ENCODE results near the gene SHKBP1.
A peak's percentile ranks its signal among the peaks of the same experiment; 100 is the strongest.

The SHKBP1 gene

DNA sequence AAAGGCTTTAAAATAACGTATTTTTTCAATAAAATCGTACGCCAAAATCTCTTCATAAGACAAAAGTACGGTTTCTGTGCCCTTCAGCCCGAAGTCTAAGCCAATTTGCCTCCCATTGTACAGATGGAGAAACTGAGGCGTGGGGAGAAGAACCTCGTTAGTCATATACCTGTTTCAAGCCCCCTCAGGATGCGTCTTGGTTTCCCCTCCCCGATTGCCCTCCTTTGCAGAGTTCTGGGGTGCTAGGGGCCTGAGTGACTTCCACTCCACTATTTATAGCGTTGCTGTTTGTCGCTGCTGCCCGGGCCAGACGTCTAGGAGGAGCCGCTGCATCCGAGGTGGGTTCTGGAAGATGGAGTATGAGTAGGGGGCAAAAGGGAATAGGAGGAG lies 22.2 kb downstream of the SHKBP1 start:
- no peaks in the 10 kb centered on the region for H3K9me3 ChIP-seq (ENCODE audit: control insufficient read depth, insufficient read depth, low read depth, low read length)
- H3K36me3 ChIP-seq (ENCODE audit: control insufficient read depth in 2 of 2, insufficient read depth in 1 of 2, low read length in 2 of 2) = no peaks in the 10 kb centered on the region
- H3K4me3 ChIP-seq (ENCODE audit: low read depth, low read length) = no peak overlapping the region
- H3K4me1 ChIP-seq (ENCODE audit: control insufficient read depth, insufficient read depth, low read length) = peaks cover 60% of the 10 kb centered on the region
- CTCF ChIA-PET = interaction anchor here (0.6 to 20.7 kb wide), 32 partner anchors 9 to 459 kb away, joined by 3 to 470 read pairs (median 4); partner anchors contain the start of genes BLVRB and SERTAD1
- no peak overlapping the region for H3K27ac ChIP-seq (ENCODE audit: extremely low read depth, low read depth, low read length)
- POLR2A ChIA-PET = interaction anchor here (0.7 to 2.3 kb wide), 12 partner anchors 25 to 202 kb away, joined by 3 to 15 read pairs (median 4); partner anchors contain the start of gene SERTAD1
- TF ChIP-seq ZFP3 (tag by site-specific recombination; IDR thresholded peaks at IDR 0.05; ENCODE audit: low read depth) = 0 out of 2 replicates have a peak, but pooled peaks have one; percentile 6
- peak; percentile 65; the same call in 1 of the 2 replicates for TF ChIP-seq SALL2 (tag by site-specific recombination; IDR thresholded peaks at IDR 0.05; ENCODE audit: borderline replicate concordance)
- TF ChIP-seq ZNF23 (tag by site-specific recombination; IDR thresholded peaks at IDR 0.05; ENCODE audit: borderline replicate concordance) = no peak
- TF ChIP-seq ZNF843 (tag by site-specific recombination; IDR thresholded peaks at IDR 0.05) = no peak
- TF ChIP-seq ZNF350 (tag by site-specific recombination; IDR thresholded peaks at IDR 0.05) = no peak
- TF ChIP-seq MYNN (tag by site-specific recombination; IDR thresholded peaks at IDR 0.05; ENCODE audit: borderline replicate concordance) = 0 out of 2 replicates have a peak, but pooled peaks have one; percentile 2
- TF ChIP-seq ZNF426 (tag by site-specific recombination; IDR thresholded peaks at IDR 0.05) = no peak
- TF ChIP-seq, protein P1, sequence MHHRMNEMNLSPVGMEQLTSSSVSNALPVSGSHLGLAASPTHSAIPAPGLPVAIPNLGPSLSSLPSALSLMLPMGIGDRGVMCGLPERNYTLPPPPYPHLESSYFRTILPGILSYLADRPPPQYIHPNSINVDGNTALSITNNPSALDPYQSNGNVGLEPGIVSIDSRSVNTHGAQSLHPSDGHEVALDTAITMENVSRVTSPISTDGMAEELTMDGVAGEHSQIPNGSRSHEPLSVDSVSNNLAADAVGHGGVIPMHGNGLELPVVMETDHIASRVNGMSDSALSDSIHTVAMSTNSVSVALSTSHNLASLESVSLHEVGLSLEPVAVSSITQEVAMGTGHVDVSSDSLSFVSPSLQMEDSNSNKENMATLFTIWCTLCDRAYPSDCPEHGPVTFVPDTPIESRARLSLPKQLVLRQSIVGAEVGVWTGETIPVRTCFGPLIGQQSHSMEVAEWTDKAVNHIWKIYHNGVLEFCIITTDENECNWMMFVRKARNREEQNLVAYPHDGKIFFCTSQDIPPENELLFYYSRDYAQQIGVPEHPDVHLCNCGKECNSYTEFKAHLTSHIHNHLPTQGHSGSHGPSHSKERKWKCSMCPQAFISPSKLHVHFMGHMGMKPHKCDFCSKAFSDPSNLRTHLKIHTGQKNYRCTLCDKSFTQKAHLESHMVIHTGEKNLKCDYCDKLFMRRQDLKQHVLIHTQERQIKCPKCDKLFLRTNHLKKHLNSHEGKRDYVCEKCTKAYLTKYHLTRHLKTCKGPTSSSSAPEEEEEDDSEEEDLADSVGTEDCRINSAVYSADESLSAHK (tag by site-specific recombination; IDR thresholded peaks at IDR 0.05) = peak; percentile 85
- TF ChIP-seq, protein P2, sequence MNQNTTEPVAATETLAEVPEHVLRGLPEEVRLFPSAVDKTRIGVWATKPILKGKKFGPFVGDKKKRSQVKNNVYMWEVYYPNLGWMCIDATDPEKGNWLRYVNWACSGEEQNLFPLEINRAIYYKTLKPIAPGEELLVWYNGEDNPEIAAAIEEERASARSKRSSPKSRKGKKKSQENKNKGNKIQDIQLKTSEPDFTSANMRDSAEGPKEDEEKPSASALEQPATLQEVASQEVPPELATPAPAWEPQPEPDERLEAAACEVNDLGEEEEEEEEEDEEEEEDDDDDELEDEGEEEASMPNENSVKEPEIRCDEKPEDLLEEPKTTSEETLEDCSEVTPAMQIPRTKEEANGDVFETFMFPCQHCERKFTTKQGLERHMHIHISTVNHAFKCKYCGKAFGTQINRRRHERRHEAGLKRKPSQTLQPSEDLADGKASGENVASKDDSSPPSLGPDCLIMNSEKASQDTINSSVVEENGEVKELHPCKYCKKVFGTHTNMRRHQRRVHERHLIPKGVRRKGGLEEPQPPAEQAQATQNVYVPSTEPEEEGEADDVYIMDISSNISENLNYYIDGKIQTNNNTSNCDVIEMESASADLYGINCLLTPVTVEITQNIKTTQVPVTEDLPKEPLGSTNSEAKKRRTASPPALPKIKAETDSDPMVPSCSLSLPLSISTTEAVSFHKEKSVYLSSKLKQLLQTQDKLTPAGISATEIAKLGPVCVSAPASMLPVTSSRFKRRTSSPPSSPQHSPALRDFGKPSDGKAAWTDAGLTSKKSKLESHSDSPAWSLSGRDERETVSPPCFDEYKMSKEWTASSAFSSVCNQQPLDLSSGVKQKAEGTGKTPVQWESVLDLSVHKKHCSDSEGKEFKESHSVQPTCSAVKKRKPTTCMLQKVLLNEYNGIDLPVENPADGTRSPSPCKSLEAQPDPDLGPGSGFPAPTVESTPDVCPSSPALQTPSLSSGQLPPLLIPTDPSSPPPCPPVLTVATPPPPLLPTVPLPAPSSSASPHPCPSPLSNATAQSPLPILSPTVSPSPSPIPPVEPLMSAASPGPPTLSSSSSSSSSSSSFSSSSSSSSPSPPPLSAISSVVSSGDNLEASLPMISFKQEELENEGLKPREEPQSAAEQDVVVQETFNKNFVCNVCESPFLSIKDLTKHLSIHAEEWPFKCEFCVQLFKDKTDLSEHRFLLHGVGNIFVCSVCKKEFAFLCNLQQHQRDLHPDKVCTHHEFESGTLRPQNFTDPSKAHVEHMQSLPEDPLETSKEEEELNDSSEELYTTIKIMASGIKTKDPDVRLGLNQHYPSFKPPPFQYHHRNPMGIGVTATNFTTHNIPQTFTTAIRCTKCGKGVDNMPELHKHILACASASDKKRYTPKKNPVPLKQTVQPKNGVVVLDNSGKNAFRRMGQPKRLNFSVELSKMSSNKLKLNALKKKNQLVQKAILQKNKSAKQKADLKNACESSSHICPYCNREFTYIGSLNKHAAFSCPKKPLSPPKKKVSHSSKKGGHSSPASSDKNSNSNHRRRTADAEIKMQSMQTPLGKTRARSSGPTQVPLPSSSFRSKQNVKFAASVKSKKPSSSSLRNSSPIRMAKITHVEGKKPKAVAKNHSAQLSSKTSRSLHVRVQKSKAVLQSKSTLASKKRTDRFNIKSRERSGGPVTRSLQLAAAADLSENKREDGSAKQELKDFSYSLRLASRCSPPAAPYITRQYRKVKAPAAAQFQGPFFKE (tag by site-specific recombination; IDR thresholded peaks at IDR 0.05; ENCODE audit: borderline replicate concordance) = peak; percentile 94; the same call in 1 of the 2 replicates
- TF ChIP-seq ZNF121 (tag by site-specific recombination; IDR thresholded peaks at IDR 0.05) = 0 out of 2 replicates have a peak, but pooled peaks have one; percentile 38
- TF ChIP-seq, protein P3, sequence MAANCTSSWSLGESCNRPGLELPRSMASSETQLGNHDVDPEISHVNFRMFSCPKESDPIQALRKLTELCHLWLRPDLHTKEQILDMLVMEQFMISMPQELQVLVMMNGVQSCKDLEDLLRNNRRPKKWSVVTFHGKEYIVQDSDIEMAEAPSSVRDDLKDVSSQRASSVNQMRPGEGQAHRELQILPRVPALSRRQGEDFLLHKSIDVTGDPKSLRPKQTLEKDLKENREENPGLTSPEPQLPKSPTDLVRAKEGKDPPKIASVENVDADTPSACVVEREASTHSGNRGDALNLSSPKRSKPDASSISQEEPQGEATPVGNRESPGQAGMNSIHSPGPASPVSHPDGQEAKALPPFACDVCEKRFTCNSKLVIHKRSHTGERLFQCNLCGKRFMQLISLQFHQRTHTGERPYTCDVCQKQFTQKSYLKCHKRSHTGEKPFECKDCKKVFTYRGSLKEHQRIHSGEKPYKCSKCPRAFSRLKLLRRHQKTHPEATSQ (tag by site-specific recombination; IDR thresholded peaks at IDR 0.05) = no peak
- no peak for TF ChIP-seq ZNF791 (tag by site-specific recombination; IDR thresholded peaks at IDR 0.05)
- TF ChIP-seq ZNF529 (tag by site-specific recombination; IDR thresholded peaks at IDR 0.05; ENCODE audit: insufficient replicate concordance) = no peak
- TF ChIP-seq GFI1B (tag by site-specific recombination; IDR thresholded peaks at IDR 0.05) = peak; percentile 13; the same call in 1 of the 2 replicates
- TF ChIP-seq, protein P4, sequence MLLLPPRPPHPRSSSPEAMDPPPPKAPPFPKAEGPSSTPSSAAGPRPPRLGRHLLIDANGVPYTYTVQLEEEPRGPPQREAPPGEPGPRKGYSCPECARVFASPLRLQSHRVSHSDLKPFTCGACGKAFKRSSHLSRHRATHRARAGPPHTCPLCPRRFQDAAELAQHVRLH (tag by site-specific recombination; IDR thresholded peaks at IDR 0.05) = peak; percentile 57; the same call in 1 of the 2 replicates
- TF ChIP-seq ZNF600 (tag by site-specific recombination; IDR thresholded peaks at IDR 0.05) = no peak
- no peak for TF ChIP-seq ZNF324 (tag by site-specific recombination; IDR thresholded peaks at IDR 0.05)
- no peak for TF ChIP-seq GLI2 (tag by site-specific recombination; IDR thresholded peaks at IDR 0.05; ENCODE audit: borderline replicate concordance, low read depth)
- TF ChIP-seq BCL11A (tag by site-specific recombination; IDR thresholded peaks at IDR 0.05; ENCODE audit: low read depth) = no peak
- TF ChIP-seq ZNF654 (tag by site-specific recombination; IDR thresholded peaks at IDR 0.05; ENCODE audit: low read depth) = no peak
- TF ChIP-seq, protein P5, sequence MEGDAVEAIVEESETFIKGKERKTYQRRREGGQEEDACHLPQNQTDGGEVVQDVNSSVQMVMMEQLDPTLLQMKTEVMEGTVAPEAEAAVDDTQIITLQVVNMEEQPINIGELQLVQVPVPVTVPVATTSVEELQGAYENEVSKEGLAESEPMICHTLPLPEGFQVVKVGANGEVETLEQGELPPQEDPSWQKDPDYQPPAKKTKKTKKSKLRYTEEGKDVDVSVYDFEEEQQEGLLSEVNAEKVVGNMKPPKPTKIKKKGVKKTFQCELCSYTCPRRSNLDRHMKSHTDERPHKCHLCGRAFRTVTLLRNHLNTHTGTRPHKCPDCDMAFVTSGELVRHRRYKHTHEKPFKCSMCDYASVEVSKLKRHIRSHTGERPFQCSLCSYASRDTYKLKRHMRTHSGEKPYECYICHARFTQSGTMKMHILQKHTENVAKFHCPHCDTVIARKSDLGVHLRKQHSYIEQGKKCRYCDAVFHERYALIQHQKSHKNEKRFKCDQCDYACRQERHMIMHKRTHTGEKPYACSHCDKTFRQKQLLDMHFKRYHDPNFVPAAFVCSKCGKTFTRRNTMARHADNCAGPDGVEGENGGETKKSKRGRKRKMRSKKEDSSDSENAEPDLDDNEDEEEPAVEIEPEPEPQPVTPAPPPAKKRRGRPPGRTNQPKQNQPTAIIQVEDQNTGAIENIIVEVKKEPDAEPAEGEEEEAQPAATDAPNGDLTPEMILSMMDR (tag by site-specific recombination; IDR thresholded peaks at IDR 0.05) = no peak
- TF ChIP-seq KLF9 (tag by site-specific recombination; IDR thresholded peaks at IDR 0.05; ENCODE audit: low read depth) = no peak
- TF ChIP-seq ZNF677 (tag by site-specific recombination; IDR thresholded peaks at IDR 0.05) = 0 out of 2 replicates have a peak, but pooled peaks have one; percentile 3
- TF ChIP-seq EGR2 (tag by site-specific recombination; IDR thresholded peaks at IDR 0.05; ENCODE audit: low read depth) = no peak
- no peak for TF ChIP-seq ZNF366 (tag by site-specific recombination; conservative IDR thresholded peaks at IDR 0.05)
